ENCODE measurements around the gene CASQ2.
"Not testable (repeated sequence)": the region's sequence is repeated elsewhere in the genome, so short reads cannot be mapped to it uniquely, and the experiment has no call there.

CASQ2 gene

DNA sequence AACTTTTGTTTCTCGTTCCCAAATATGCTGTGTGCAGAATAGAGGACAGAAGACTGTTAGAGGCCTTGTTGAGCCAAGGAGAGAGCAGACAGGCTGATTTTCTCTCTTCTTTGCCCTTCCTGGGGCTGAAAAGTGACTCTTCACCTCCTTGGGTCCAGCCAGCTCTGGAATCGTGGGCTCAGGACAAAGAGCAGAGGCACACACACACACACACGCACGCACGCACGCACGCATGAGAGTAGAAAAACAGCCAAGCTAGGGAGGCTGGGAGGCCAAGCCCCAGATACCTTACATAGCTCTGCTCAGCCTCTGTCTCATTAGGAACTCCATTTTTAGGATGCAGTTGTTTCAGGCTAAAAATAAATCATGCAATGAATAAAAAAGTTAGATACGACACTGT lies at the start of gene CASQ2:
Gene CASQ2 (minus strand): TSS at position 166 of the 400 bp plus-strand sequence. CDS start 173 bp downstream, outside the sequence.
- DNase-seq = no peak

- DNase-seq = no peak
Measured at GRCh38 chr1:115815694-115816093, 47.2 kb upstream of the CASQ2 start.

- no peak for DNase-seq
Measured at GRCh38 chr1:115814685-115815398, 46.3 kb upstream of the CASQ2 start.

GRCh38 chr1:115813727-115814126 lies 45.2 kb upstream of the CASQ2 start:
- DNase-seq = no peak

DNA sequence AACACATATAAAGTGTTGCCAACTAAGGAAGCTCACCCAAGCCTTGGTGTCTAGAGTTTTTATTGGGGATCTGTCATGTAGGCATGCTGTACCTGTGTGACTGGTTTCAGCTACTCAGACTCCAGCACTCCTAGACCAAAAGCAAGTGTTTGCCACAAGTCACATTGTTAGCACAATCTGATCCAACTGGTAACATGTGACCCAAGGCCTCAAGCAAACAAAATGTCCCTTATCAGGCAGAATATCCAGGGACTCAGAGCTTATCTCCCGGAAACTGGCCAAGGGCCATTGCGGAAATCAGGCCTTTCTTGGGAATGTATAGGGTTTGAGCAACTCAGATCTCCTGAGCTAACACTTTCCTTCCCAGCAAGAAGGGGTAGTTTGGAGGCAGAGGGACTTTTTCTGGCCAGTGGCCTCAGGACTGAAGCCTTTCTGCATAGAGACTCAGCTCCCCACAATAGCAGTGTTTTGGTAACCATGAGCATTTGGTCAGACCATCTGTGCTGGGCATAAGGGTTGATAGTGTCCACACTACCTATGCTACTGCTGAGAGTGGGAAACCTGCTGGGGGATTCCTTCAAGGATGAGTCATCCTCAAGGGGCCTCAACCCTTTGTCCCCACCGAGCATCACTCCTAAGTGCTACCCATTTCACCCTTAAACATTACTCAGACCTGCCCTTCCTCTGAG lies 42.8 kb upstream of the CASQ2 start:
- DNase-seq = no peak

DNA sequence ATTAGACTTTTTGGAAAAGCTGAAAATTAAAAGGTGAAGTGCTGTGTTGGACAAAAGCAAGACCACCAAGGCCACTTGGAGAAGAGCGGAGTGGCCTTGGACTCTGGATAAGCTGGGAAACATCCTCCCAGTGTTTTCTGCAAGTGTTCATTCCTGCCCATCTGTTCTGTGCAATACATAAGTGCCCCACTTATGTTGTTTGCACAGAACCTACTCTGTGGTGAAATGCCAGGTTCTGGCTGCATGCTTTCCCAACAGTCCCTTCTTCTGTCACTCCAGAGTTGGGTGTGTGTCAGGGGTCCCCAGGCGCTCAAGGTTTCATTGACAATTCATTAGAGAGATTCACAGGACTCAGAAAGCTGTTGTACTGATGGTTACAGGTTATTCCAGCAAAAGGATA lies 42.1 kb upstream of the CASQ2 start:
- no peak for DNase-seq

DNA sequence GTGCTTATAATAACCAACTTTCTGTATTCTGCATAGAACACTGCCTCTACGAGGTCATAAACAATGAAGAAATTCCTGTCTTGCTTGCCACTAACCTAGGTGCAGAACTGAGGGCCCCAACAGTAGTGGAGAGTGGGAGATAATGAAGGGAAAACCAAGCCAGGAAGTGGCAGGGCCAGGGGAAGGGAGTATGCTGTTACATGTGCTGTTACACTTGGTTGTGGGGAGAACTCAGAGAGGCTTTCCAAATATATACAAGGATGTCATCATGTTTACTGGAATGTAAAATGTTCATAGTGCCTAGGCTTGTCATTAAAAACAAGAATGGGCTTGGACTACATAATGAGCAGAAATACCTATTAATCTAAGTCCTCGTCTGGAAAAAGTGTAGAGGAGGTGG lies 41.3 kb upstream of the CASQ2 start:
- no peak for DNase-seq

GRCh38 chr1:115809076-115809475 lies 40.6 kb upstream of the CASQ2 start:
- DNase-seq = no peak

GRCh38 chr1:115807723-115808122 lies 39.2 kb upstream of the CASQ2 start:
- DNase-seq = peak; percentile 26

DNA sequence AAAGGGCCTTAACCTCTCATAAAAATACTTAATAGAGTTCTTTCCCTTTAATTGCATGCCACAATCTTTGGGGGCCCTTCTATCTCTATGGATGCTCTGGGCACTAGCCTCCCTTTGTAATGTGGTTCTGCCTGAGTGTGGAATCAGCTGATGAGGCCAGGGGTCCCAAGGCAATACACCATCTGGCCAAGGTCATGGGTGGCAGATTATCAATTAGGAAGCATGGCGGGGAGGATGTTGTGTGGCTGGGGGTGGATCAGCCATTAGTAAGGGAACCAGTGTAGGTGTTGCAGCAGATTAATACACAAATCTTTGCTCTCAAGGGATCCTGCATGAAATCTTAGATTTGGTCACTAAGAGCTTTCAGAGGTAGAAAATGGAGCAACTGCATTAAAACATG lies 37.1 kb upstream of the CASQ2 start:
- DNase-seq = no peak

- no peak for DNase-seq
Measured at GRCh38 chr1:115802416-115802815, 33.9 kb upstream of the CASQ2 start.

DNA sequence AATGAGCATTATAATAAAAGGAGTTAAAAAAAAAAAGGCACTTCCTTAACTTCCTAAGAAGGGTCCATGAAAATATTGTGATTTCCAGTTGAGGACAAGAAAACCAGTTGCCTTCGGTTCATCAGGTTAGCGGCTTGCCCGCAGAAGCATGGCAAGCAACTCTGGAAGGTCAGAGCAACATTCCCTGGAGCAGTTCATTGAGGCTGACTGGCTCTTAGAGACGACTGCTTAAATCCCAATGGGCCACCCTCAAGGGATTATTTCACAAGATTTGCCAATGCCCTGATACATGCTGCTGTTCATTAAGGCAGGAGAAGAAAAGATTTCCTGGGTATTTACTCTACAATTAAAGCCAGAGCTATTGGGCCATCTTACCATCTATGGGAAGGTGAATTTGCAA lies 29.0 kb upstream of the CASQ2 start:
- DNase-seq = no peak

DNA sequence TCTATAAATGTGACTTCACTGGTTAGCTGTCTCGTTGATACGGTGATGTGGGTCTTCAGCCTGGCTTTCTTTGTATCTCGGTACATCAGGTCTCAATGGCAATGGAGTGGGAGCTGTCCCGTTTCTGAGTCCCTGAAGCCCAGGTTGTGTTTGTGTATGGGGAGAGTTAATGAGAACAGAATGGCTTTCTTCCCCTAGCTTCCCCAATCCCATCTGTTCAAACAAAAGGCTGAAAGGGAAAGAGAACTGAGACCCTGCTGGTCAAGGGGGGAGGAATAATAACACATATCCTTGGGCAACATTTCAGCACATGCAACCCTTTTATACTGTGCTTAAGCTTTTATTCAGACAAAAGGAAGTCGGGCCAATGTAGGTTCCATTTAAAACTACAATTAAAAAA lies 28.4 kb upstream of the CASQ2 start:
- no peak for DNase-seq

DNA sequence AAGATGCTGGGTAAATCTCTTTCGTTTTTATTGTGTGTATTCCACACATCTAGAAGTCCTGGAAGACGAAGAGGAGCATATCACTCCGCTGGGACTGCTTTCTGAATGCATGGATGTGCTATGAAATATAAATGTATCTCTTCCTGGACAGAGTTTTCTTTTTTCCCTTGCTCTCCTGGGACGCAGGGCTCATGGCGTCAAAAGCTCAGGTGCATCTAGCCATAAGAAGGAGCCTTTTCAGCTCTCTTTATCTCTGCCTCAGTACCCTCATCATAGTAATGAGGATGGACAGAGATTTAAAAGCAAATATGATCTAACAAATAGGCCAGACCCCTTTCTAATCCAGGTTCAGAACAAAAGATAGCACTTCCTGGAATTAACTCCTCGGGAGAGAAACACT lies 27.5 kb upstream of the CASQ2 start:
- no peak for DNase-seq

DNA sequence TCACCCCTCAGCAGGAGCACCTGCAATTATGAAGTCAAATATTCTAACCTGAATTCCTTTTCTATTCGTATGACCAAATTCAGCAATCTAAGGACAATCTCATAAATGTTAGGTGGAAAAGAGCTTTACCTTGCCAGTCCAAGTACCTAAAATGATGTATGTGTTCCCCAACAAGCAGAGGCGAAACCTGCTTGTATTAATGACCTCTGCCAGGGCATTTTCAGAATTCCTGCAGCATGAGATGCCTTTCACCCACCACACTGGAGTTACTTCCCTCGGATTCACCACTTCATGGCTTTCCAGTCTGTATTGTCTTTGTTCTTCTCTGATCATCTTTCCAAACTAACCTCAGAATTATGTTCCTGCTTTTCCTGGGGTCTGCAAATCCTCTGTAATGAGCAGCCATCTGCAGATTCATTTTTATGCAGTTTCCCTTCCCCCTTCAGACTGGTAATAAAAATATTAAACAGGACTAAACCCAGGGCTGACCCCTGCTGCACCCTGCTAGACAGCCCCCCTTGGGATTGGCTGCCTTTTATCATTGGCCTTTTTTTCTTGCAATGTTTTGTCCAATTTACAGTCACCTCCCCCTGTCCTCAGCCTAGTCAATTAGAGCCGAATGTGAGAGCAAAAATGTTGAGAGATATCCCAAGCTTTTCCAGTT lies 26.6 kb upstream of the CASQ2 start:
- DNase-seq = no peak

GRCh38 chr1:115793162-115793561 lies 24.6 kb upstream of the CASQ2 start:
- DNase-seq = no peak

DNA sequence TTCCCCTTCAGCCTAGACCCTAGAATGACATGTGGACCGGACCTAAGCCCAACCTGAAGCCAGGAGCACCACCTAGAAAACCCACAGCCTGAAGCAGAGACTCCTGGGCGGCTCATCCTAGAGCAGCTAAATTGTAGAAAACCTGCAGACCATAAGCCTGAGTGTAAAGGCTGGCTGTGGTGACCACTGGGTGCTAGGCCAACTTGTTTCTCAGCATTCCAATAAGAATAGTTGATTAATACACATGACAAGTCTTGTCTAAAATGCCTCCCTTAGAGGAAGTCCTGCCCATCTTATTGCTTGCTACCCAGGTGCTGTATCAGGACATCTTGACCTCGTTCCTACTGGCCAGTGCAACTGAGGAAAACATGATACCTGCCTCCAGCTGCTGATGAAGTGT lies 23.3 kb upstream of the CASQ2 start:
- DNase-seq = no peak

GRCh38 chr1:115790846-115791245 lies 22.3 kb upstream of the CASQ2 start:
- no peak for DNase-seq

DNA sequence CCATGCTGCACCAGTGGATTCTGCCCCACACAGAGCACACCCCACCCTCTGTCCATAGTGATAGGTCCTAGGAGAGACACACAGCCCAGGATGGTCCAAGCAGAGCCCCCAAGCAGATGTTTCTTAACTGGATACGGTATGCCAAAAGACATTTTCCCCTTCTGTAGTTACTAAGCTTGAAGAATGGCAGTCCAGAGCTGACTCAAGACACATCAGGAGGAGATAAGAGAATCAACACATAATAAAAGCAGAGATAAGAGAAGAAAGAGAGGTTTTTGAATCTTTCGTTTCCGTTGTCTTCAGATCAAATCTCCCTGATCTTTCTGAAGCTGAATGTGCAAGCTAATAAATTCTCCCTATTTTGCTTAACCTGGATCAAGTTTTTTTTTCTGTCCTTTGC lies 21.8 kb upstream of the CASQ2 start:
- DNase-seq = no peak

DNA sequence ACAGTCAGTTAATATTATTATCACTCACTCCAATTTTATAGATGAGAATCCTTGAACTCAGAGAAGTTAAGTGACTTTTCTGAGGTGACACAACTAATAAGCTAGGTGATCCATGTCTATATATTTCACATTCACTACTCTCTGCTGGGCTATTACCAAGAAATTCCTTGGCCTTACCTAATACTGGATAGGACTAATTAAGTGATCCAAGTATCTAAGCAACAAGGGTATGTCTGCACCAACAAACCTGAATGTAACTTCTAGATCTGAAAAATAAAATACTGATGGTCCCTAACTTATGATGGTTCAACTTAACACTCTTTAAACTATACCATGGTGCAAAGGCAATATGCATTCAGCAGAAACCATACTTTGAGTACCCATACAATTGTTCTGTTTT lies 14.8 kb upstream of the CASQ2 start:
- no peak for DNase-seq

GRCh38 chr1:115782571-115783281 lies 14.2 kb upstream of the CASQ2 start:
- DNase-seq = no peak

GRCh38 chr1:115781851-115782250 lies 13.3 kb upstream of the CASQ2 start:
- no peak for DNase-seq

DNA sequence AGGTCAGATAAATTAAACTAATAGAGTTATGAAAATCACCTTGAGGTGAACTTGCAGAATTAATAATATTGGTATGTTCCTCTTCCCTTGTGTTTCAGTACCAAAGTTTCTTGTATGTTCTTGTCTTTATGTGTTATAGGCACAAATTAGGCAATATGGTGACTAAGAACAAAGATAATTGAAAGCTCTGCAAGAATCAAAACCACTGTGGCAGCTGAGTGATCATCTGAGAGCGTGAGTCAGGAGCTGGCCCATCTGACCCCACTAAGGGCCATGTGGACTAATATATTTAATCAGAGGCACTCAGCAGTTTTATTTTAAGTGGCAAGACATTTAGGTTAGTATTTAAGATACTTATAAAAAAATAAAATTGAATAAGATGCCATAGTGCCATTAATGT lies 12.8 kb upstream of the CASQ2 start:
- DNase-seq = no peak

DNA sequence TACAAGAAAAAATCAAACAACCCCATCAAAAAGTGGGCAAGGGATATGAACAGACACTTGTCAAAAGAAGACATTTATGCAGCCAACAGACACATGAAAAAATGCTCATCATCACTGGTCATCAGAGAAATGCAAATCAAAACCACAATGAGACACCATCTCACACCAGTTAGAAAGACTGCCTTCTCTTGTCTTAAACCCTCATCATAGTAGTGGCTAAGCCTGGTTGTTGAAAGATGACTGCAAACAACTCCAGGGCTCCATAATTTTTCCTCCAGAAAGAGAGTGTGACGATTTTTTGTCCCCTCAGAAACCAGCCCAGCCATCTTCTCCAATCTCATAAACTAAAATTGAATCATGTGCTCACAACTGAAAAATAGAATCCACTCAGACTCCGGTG lies 12.1 kb upstream of the CASQ2 start:
- not testable (repeated sequence) for DNase-seq

Measured in activated gamma-delta T cell treated with Interleukin-2 at 50 U/mL for 16 hours (primary cell).